CD4-positive, alpha-beta T cell treated with Interleukin-4 for 4 hours (primary cell): ENCODE data around the gene EDEM1.
"Not testable (repeated sequence)": the region's sequence is repeated elsewhere in the genome, so short reads cannot be mapped to it uniquely, and the experiment has no call there.

Experiments
- DNase-seq: peaks from one replicate; pipeline ENCODE4 v3.0.0-alpha.2; 2020

Gene EDEM1

DNA sequence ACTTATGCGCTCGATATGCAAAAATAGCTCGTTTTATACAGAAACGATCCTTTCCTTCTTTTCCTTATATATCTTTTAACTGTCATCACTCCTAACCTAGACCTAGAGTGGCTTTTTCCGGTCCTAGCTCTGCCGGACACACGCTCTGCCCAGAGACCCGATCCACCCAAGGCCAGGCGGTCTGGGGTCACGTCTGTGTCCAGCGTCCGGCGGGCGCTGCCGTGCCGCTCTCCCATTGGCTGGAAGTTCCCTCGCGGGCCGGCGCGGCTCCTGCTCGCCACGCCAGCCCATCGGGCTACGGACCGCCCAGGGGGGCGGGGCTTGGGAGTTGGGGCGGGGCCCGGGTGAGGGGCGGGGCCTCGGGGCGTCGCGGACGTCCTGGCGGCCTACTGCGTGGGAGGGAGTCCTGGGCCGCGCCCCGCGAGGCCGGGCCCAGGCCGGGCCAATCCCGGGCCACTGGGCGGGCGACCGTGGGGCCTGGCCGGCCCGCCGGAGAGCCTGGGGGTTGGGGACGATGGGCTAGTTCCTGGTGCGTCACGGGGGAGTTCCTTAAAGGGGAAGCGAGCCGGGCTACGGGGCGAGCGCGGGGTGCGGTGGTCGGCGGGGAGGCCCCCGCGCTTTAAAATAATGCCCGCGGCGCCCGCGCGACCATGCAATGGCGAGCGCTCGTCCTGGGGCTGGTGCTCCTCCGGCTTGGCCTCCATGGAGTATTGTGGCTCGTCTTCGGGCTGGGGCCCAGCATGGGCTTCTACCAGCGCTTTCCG lies at the start of gene EDEM1:
Gene EDEM1 (plus strand): TSS at position 552 of the 764 bp plus-strand sequence. CDS start 99 bp downstream, at position 651.
- DNase-seq, result peak; percentile 95

DNA sequence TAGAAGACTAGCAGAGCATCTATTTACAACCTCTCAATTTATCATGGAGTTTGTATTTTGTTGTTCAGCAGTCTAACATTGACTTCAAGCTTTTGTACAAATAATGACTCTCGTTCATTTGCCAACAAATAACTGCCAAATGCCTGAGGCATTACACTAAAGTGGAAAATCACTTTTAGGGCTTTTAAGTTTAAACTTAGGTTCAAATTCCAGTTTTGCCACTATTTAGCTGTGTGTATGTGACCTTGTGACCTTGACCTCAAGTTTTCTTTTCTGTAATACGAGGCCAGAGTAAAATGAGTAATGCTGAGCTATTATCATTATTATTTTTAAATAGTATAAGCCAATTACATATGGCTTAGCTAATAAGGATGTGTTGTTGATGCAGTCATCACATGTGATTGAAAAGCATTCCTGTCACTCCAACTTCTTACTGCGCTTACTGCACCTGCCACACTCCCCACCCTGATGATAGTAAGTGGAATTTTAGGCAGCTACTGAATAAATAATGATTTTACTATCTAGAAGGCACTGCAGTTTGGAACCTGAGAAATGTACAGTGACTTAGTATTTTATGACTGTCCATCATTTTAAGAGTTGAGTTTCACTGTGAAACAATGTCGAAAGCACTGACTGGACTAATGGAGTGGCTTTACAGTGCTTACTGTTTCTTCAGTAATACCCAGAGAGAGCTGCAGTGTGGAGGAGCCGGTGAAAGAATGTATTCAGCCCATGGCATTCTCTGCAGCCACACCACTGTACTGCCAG lies 49.1 kb upstream of the EDEM1 start:
- DNase-seq, result no peak

DNA sequence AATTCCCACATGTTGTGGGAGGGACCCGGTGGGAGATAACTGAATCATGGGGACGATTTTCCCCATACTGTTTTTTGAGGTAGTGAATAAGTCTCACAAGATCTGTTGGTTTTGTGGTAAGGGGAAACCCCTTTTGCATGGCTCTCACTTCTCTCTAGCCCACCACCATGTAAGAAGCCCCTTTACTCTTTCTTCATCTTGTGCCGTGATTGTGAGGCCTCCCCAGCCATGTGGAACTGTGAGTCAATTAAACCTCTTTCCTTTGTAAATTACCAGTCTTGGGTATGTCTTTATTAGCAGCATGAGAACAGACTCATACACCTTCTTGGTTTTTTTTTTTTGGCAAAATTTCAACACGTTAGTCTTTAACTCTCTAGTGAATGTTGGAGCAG lies 47.3 kb upstream of the EDEM1 start:
- no peak for DNase-seq

DNA sequence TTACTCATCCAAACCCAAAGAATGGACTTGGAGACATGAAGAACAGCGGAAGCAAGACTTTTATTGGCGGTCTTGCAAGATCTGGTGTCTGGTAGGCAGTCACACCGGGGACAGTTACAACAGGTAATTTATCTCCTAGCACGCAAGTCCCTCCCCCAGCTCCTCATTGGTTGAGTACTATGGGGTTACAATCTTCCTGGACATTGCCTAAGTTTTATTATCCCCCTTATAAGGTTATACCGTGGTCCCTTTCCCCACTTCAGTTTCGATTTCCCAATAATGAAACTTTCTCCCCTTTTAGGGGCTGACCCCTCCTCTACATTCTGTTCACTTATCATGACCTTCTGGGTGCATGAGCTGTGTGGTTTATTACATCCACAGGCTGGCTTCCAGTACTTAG lies 46.7 kb upstream of the EDEM1 start:
- DNase-seq, result no peak

DNA sequence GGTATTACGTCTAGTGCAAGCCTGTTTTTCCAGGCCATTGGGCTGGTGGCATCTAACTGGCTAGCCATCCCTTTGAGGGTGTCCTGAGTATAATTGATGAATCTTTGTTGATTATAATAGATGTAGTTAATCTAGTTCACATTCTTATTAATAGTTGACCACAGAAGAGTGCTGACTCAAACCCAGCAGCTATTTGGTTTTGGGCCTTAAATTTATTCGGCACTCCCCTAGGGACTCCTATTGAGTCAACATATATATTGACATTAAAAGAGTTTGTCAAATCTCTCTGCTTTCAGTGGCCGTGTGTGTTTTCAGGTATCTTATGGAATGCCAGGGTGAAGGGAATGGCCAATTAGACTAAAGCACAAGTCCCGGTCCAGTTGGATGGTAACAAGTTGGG lies 45.7 kb upstream of the EDEM1 start:
- DNase-seq, result no peak

DNA sequence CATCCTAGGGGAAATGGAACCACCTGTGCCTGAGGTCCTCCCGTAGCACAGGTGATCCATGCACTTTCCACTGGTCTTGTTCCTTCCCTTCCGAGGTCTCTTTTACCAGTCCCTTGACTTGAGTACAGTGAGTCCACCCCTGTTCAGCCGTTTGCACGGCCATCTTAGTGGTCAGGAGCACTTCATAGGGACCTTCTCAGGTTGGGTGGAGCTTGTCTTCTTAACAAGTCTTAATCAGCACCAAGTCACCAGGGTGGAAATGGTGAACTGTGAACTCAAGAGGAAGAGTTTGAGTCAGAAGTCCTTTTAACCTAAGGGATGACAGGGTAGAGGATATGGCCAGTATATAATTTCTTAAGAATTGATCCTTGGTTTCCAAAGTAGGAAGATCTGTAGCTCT lies 44.0 kb upstream of the EDEM1 start:
- DNase-seq, result no peak

DNA sequence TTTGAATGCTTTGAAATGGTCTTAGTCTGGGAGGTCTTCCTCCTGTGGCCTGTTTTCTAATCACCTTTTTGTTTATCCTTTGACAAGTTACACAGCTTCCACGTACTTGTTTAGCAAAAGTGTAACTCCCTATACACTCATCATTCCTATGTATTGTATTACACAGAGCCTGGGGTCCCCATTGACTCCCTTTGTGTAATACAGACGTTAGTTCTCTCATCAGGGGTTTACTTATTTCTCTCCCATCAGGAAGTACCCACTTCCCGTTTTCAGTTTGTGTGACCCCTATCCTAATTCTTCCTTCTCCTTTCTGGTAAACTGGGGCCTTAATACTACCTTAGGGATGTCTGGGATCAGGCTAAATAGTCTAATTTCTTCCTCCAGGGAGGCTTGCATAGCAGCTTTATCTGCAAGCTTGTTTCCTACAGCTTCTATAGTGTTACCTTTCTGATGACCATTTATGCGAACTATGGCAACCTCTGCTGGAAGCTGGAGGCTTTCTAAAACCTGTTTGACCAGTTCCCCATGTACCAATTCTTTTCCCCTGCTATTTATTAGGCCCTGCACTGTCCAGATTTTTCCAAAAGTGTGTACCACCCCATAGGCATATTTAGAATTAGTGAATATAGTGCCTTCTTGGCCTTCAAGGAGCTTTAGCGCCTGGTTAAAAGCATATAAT lies 43.1 kb upstream of the EDEM1 start:
- DNase-seq, result no peak

DNA sequence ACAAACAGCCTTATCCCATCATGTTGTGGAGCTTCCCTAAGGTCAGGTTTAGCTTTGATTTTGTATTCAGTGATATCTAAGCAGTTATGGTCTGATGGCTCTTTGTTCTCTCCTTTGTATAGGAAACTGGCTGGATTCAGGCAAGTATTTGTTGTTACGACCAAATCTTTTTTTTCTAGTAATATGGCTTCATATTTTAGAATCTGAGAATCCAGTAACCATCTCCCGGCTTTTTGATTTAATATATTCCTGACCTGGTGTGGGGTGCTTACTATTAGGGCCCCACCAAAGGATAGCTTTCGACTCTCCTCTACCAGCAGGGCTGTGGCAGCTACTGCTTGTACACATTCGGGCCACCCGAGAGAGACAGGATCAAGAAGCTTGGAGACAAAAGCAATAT lies 42.4 kb upstream of the EDEM1 start:
- DNase-seq, result no peak

DNA sequence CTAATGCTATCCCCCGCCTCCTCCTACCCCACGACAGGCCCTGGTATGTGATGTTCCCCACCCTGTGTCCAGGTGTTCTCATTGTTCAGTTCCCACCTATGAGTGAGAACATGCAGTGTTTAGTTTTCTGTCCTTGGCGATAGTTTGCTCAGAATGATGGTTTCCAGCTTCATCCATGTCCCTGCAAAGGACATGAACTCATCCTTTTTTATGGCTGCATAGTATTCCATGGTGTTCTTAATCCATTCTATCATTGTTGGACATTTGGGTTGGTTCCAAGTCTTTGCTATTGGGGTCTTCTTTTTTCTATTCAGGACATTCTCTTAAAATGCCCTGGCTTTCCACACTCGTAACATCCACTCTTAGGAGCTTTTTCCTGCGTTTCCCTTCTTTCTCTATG lies 40.4 kb upstream of the EDEM1 start:
- not testable (repeated sequence) for DNase-seq

DNA sequence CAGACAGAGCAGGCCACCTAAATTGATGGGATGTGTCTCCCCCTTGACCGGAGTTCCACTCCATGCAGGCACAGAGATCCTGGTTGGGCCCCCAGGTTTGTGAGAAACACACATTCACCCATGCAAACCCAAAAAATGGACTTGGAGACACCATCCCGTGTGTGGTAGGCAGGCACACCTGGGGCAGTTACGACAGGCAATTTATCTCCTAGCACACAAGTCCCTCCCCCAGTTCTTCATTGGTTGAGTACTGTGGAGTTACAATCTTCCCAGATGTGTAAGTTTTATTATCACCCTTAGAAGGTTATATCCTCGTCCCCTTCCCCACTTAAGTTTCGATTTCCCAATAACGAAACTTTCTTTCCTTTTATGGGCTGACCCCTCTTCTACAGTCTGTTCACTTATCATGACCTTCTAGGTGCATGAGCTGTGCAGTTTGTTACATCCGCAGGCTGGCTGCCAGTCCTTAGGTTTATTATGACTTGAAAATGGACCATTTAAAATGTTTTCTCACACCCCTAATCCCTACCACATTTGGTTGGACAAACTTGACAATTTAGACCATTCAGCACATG lies 38.1 kb upstream of the EDEM1 start:
- no peak for DNase-seq

DNA sequence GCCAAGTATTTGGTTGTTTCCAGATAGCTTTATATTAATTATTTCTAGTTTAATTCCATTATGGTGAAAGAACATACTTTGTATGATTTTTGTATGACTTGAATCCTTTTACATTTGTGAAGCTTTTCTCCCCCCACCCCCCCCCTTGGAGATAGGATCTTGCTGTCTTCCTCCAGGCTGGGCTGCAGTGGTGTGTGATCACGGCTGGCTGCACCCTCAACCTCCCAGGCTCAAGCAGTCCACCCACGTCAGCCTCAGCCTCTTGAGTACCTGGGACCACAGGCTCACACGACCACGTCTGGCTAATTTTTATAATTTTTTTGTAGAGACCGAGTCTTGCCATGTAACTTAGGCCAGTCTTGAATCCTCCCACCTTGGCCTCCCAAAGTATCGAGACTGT lies 35.9 kb upstream of the EDEM1 start:
- DNase-seq, result no peak

DNA sequence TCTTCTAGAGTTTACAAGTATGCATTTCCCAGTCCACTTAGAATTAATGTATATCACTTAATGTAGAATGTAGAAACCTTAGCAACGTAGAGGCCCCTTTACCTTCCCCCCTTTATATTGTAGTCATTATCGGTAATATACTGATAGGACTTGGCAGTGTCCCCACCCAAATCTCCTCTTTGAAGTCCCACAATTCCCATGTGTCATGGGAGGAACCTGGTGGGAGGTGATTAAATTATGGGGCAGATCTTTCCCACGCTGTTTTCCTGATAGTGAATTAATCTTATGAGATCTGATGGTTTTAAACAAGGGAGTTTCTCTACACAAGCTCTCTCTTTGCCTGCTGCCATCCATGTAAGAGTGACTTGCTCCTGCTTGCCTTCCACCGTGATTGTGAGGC lies 34.4 kb upstream of the EDEM1 start:
- no peak for DNase-seq

DNA sequence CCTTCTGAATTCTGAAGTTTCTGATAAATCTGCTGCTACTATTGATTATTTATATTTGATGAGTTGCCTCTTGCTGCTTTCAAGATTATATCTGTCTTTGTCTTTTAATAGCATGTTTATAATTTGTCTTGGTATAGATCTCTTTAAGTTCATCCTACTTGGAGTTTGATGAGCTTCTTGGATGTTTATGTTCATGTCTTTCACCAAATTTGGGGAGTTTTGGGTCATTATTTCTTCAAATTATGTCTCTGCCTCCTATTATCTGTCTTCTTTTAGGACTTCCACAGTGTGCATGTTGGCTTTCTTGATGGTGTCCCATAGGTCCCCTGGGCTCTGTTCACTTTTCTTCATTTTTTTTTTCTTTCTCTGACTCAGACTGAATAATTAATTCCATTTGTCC lies 32.3 kb upstream of the EDEM1 start:
- no peak for DNase-seq

DNA sequence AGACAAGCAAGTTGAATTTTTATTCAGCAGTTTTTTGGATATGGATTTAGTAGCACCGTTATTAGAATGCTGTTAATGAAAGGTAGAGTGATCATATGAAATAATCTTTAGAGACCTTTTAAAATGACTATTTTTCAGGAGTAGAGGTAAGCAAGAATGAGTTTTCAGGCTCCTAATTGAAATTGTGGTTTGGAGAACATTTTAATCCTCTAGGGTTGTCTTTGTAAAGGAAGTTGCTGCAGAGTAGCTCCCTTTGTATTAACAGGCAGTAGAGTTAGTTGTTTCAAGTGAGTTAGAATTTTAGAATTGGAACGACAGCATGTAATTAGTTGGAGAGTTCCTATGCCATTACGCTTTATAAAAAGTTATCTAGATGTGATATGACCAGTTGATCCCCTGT lies 27.2 kb upstream of the EDEM1 start:
- no peak for DNase-seq

DNA sequence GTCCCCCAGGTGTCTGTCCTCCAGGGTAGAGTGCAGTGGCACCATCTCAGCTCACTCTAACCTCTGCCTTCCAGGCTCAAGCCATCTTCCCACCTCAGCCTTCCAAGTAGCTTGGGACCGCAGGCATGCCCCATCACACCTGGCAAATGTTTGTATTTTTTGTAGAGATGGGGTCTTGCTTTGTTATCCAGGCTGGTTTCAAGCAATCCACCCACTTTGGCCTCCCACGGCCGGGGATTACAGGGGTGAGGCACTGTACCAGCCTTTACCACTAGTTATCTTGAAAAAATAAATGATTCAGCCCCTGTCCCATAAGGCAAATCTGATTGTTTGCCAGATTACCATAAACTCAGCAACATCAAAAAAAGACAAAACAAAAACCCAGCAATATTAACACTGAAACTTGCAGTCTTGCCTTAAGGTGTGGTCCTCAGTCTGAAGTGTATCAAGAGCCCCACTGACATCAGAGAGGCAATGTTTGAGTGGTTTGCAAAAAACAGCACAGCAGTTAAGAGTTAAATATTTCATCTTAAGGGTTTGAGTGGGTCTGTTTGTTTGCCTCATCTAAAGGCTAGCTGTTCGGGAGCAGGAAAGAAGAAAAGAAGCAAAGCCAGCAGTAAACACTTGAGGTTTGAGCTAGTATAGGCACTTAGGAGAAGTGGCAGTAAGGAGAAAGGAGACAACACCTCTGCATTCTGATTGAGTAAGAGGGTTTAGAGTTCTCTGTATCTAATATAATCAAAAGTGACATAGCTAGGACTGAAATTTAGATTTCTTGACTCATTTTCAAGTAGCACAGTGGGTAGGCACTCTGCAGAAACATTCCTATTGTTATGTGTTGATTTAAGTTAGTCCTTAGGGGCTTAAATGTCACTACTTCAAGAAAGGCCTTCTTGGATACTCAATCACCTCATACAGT lies 26.3 kb upstream of the EDEM1 start:
- DNase-seq, result no peak

DNA sequence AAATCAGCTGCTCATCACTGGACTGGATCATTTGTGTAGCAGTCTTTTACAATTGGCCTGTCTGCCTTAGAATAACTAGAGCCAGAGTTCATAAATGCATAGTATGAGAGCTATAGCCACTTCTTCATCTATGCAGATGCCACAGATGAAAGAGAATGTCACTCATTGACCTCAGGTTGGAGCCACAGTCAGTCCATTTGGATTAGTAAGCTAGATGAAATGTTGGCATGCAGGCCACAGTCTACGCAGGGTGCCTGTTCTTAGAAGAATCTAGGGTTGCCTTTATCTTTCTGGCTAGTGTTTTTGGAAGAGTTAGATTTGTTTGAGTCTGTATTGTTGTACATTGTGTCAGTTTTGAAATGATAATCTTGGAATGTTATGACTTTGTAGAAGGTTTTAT lies 25.4 kb upstream of the EDEM1 start:
- no peak for DNase-seq

DNA sequence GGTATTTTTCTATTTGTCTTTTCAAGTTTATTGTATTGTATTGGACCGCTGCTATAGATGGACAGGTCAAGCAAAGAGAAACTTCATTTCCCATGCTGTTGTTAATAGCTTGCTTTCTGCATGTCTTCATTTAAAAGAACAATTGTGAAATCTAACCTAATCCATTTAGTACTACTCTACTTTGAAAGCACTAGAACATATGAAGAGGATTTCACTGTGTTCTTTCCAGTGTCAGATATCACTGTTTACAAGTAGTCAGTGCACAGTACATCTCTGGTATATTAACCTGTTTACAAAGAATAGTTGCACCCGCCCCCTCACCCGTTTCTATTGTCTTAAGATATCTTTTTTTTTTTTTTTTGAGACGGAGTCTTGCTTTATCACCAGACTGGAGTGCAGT lies 21.8 kb upstream of the EDEM1 start:
- DNase-seq, result no peak

DNA sequence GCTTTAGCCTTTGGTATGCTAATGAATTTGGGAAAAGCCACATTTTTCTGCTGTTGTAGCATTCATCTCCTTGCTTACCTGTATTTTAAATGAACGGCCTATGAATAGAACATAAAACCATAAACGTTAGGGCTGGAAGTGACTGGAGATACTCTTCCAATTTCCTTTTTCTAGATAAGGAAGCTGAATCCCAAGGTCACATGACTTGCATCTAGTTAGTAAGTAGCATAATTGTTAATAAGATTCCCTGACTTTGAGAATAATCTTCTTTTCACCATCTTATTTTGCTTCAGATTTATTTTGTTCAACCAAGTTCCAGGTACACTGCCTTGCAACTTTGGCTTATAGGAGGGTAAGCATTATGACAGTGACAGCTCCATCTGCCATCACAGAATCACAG lies 20.7 kb upstream of the EDEM1 start:
- DNase-seq, result no peak

DNA sequence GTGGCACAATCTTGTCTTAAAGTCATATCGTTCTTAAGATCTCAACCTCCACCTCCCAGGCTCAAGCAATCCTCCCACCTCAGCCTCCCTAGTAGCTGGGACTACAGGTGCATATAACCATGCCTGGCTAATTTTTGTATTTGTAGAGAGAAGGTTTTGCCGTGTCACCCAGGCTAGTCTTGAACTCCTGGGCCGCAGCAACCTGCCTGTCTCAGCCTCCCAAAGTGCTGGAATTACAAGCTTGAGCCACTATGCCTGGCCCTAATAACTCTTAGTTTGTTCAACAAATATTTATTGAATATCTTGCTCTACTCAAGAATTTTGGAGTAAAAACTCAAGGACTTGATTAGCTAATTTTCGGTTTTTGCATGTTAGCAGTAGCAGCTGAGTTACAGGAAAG lies 19.4 kb upstream of the EDEM1 start:
- no peak for DNase-seq

DNA sequence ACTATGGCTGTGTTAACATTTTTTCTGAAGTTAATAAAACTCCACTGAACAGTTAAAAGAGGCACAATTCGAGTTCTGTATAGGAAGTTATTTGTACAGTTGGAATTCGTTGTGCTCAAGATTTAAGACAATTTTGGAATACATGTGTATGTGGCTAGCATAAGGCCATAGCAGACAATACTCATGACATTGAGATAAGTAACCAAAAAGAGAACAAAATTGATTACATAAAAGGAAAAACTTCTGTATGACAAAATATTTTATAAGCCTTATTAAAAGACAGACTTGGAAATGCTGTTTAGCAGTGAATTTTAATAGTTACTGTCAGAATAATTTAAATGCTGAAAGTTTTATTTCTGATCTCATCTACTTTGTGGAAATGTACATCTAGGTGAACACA lies 17.7 kb upstream of the EDEM1 start:
- no peak for DNase-seq

DNA sequence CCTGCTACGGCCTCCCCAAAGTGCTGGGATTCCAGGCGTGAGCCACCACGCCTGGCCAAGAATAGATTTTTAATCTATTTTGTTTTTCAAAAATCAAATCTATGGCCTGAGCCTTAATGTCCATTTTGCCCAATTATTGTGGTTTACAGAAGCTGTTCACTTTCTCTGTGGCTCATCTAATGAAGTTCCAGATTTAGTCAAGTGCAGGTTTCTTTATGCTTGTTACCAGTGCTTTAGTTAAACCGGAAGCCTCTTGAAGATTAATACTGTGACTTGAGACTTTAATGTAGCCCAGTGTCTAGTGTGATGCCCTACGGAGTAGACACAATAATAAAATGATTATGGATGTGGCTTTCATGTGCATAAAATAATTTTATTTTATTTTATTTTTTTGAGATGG lies 16.5 kb upstream of the EDEM1 start:
- no peak for DNase-seq

DNA sequence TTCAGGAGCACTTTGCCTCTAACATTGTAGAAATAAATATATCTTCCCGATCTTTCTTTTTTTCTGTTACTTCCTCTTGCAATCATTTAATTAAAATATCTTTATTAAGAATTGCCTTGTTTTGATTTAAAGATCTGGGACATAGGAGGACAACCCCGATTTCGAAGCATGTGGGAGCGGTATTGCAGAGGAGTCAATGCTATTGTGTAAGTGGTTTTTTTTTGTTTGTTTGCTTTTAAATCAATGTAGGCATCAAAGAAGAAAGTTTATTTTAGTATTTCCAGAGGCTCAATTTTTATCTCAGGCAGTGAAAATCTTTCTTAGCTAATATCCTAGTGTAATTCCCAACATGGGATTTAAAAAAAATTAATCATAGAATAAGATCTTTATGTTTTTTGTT lies 15.5 kb upstream of the EDEM1 start:
- DNase-seq, result no peak

DNA sequence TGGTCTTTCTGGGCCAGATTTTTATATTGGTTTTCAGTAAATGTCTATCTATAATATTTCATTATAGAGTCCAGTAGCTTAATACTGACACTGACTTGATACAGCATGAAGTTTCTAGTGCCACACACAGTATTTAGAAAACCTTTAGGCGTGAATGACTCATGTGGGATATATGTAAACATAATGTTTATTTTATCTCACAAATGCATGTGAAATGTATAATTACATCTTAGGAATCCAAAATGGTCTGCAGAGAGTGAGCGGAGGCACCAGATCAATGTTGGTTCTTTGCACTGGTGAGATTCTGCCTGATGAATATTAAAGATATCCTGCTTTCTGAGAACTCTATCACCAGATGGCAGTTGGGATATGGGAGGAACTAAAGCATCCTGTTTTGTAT lies 8.5 kb upstream of the EDEM1 start:
- DNase-seq, result not testable (repeated sequence)
